ENCODE data around the gene GNAI3.

GNAI3 gene

DNA sequence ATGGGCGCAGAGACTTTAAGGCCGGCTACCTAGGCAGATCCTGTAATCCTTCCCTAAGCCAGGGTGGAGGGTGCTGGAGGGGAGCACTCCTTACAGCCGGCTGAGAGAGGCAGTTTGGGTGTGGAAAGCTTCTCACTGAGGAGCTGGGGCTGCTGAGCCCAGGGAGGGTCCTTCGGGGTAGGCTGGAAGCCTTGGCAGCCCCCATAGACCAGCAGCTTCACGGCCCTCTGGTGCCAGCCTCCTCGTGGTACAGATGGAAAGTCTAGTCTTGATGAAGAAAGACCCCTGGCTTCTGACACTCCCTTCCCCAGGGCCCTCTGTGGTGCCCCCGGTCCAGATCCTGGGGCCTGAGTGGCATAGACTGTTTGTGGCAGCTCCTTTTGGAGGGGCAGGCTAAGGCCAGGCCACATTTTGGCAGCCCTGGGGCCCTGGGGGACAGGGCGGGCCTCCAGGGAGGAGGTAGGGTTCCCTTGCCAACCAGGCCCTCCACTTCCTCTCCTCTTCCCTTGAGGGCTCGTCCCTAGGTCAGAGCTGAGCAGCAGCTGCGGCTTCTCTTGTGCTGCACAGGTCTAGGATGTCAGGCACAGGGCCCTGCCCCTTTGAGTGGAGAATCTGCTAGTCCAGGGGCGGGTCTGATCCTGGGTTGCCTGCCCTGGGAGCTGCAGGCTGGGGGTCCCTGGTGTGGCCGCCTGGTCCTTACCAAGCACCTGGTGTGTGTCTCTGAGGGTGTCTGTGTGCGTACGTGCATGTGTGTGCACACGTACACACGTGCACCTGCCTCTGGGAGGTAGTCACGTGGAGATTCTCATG lies 76.0 kb downstream of the GNAI3 start:
- no peak for DNase-seq (ENCODE audit: low spot score)

GRCh38 chr1:109625176-109625575 lies 76.8 kb downstream of the GNAI3 start:
- DNase-seq (ENCODE audit: low spot score), result no peak

- no peak for DNase-seq (ENCODE audit: low spot score)
Measured at GRCh38 chr1:109625601-109626560, 77.5 kb downstream of the GNAI3 start.

- no peak for DNase-seq (ENCODE audit: low spot score)
Measured at GRCh38 chr1:109626682-109627408, 78.4 kb downstream of the GNAI3 start.

DNA sequence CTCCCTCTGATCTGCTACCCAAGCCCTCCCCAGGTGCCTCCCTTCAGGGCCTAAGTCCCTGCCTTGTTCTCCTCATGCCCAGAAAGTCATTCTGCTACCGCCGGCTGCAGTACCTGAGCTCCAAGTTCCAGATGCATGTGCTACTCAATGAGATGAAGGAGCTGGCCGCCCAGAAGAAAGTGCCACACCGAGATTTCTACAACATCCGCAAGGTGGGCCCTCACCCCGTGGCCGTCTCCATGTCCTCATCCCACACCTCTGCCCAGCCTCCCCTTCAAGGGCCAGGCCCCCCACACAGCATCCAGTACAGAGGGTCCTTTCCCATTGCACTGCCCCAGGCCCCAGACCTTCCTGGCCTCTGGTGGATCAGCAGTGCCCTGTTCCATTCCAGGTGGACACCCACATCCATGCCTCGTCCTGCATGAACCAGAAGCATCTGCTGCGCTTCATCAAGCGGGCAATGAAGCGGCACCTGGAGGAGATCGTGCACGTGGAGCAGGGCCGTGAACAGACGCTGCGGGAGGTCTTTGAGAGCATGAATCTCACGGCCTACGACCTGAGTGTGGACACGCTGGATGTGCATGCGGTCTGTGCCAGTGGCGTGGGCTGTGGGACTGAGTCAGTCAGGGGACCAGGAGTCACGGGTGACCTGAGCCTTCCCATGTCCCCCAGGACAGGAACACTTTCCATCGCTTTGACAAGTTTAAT lies 79.4 kb downstream of the GNAI3 start:
- no peak for DNase-seq (ENCODE audit: low spot score)

DNA sequence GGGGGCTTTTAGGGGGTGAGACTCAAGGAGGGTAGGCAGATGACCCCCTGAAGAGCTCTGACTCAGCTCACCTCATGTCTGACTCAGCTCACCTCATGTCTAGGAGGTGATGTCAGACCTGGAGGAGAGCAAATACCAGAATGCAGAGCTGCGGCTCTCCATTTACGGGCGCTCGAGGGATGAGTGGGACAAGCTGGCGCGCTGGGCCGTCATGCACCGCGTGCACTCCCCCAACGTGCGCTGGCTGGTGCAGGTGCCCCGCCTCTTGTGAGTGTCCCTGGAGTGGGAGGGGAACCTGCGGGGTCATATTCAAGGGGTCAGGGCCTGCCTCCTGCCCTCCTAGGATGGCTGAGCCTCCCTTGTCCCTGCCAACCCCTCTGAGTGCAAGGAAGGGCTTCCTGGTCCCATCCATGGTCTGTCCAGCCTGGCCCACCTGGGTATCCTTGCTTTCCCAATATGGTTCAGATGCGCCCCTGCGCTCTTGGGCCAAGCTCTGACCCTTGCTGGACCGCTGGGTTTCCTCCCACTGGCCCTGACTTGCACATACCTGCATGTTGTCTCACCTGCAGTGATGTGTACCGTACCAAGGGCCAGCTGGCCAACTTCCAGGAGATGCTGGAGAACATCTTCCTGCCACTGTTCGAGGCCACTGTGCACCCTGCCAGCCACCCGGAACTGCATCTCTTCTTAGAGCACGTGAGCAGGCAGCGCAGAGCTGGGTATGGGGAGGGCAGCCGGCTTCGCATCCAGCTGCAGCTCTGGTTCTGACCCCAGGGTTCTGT lies 80.3 kb downstream of the GNAI3 start:
- no peak for DNase-seq (ENCODE audit: low spot score)

GRCh38 chr1:109629372-109630030 lies 81.1 kb downstream of the GNAI3 start:
- DNase-seq (ENCODE audit: low spot score), result no peak

GRCh38 chr1:109630081-109630897 lies 81.9 kb downstream of the GNAI3 start:
- DNase-seq (ENCODE audit: low spot score), result peak; percentile 37

GRCh38 chr1:109630898-109631512 lies 82.6 kb downstream of the GNAI3 start:
- DNase-seq (ENCODE audit: low spot score), result no peak

GRCh38 chr1:109631513-109632505 lies 83.4 kb downstream of the GNAI3 start:
- DNase-seq (ENCODE audit: low spot score), result no peak

DNA sequence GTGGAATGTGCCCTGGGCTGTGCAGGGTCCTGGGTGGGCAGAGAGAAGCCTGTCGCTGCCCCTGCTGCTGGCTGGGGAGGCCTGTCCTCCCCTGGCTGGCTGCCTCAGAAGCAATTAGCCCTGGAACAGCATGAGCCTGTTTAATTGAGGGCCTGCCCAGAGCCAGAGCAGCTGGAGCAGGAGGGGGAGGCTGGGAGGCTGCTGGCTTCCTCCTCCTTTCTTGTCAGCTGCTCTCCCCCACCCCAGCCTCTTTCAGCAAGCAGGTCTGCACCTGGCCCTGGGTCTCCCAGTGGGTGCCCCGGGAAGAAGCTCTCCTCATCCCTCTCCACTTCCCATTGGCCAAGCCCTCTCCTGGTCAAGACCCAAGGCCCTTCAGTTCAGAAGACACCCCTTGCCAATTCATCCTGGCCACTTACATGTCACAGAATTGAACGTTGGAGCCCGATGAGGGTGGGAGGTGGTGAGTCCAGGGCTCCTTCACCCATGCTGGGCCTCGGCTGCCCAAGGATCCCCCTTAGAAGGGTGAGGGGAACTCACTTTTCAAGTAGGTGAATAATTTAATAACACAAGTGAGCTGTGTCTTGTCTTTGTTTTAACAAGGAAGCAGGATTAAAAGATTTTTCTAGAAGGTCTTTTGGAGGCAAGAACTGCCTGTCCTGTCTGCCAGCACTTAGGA lies 84.4 kb downstream of the GNAI3 start:
- DNase-seq (ENCODE audit: low spot score), result no peak

GRCh38 chr1:109634292-109634691 lies 85.9 kb downstream of the GNAI3 start:
- DNase-seq (ENCODE audit: low spot score), result no peak

DNA sequence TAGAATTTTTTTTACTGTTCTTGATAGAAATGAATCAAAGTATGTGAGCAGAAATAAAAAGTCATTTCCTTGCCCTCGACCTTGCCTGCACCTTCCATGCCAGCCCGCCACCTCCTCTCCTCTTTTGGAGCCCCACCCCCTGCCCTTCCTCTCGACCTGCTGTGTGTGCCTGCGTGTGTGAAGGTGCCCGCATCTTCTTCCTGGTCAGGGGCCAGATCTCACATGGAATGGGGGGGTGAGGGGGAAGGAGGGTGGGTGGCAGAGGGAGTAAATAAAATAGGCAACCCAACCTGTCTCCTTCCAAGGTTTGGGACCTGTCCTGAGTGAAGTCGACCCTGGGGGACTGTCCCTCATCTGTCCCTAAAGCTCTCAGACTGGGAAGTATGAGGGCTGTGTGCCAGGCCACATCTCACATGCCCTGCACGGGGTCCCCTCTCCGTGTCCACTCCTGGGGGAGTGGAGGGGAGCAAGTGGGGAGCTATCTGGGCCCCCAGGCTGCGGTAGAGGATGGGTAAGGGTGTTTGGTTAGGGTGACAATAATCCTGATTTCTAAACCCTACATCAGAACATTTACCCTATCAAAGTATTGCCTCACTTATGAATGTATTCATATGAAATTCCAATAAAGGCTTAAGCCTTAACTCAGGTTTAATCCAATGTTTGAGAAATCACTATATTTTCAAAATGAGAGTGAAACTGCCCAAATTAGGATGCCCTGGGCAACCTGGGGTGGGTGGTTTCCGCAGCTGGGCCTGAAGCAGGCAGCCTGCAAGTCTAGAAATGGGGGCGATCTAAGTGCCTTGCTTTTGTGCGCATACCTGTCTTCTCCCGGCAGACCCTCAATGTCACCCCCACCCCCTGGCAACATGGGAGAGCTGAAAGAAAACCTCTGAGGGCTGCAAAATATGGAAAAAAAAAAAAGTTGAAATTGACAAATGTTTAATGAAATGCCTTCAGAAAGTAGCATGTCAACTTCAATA lies 86.6 kb downstream of the GNAI3 start:
- DNase-seq (ENCODE audit: low spot score), result no peak

GRCh38 chr1:109635862-109636200 lies 87.4 kb downstream of the GNAI3 start:
- no peak for DNase-seq (ENCODE audit: low spot score)

DNA sequence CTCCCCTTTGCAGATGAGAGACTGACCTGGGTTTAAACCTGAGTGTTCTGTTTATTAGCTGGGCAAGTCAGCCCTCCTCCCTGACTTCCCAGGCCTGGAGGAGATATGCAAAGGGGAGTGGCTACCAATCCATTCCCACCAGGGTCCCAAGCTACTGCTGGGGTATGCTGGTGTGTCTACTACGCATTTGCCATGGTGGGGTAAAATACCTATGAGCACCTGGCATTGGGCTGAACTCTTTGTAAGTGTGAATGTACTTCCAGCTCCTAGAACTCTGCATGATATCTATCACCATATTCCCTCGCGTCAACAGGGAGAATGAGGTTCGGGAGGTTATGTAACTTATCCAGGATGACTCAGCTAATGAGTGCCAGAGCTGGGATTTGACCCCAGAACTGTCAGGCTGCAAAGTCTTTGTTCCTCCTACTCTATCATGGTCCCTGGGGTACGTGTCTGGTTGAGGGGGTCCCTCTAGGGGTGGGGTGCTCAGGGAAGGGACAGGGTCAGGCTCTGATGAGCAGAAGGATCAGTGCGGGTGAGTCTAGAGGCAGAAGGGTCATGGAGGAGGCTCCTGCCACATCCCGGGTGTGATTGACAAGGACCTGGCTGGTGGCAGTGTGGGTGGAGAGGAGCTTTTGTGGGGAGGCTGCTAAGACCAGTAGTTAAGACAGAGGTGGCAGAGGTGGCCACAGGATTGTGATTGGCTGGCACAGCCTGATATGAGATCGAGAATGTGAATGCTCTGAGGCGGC lies 88.0 kb downstream of the GNAI3 start:
- DNase-seq (ENCODE audit: low spot score), result no peak

All from CD4-positive, alpha-beta T cell treated with Interleukin-2 at 100 ng/mL for 4 hours (primary cell).